HEK293 (cell line): ENCODE results near the gene SLC39A5.

Experiments
- CTCF ChIA-PET: fragments of 350-600 bp; formaldehyde crosslinking; extraction: SDS; loops from one replicate; lab custom pipeline; 2021; ENCODE audit warnings: antibody characterized with exemption; lab: Yijun Ruan, JAX
- POLR2A ChIA-PET: fragments of 300-600 bp; formaldehyde crosslinking; extraction: SDS; loops from one replicate; lab custom pipeline; 2020; ENCODE audit warnings: antibody characterized with exemption, inconsistent platforms; lab: Yijun Ruan, JAX
- H3K27ac ChIP-seq: fragments of 200-500 bp; sonication (Bioruptor generic); 2 replicates; pipeline ENCODE4 v1.5.1; 2014; ENCODE audit warnings: low read depth, low read length, control low read depth, inconsistent platforms; ENCODE audit errors: extremely low read depth
- H3K36me3 ChIP-seq, 2 experiments: fragments of 200-500 bp in 1 of 2; sonication (Bioruptor generic) in 1 of 2; 1 replicate in 1 of 2; 2 replicates in 1 of 2; pipeline ENCODE4 v1.5.1; 2014 to 2017; ENCODE audit warnings: inconsistent platforms in 2 of 2, low read length in 2 of 2; ENCODE audit not compliant: control insufficient read depth in 2 of 2, insufficient read depth in 1 of 2
- H3K4me1 ChIP-seq: fragments of 200-500 bp; sonication (Bioruptor generic); 2 replicates; pipeline ENCODE4 v1.5.1; 2014; ENCODE audit warnings: mild to moderate bottlenecking, low read length, inconsistent platforms; ENCODE audit not compliant: control insufficient read depth, insufficient read depth
- H3K4me3 ChIP-seq: 2 replicates; pipeline ENCODE4 v1.5.1; 2011; ENCODE audit warnings: low read depth, mild to moderate bottlenecking, control low read depth, low read length, moderate library complexity
- H3K9me3 ChIP-seq: fragments of 200-500 bp; sonication (Bioruptor generic); 2 replicates; pipeline ENCODE4 v1.5.1; 2014; ENCODE audit warnings: low read depth, low read length, inconsistent platforms; ENCODE audit not compliant: control insufficient read depth, insufficient read depth
- IKZF3 ChIP-seq: fragments of 450-650 bp; IDR thresholded peaks from 2 replicates; pipeline ENCODE4 v1.5.0; 2018; ENCODE audit warnings: missing biosample characterization, mild to moderate bottlenecking, missing genetic modification characterization, moderate library complexity
- KLF9 ChIP-seq: fragments of 450-650 bp; formaldehyde crosslinking; IDR thresholded peaks from 2 replicates; pipeline ENCODE4 v1.5.1; 2016; ENCODE audit warnings: missing biosample characterization, missing genetic modification characterization, low read depth
- PRDM1 ChIP-seq: fragments of 450-650 bp; formaldehyde crosslinking; IDR thresholded peaks from 2 replicates; pipeline ENCODE4; 2016; ENCODE audit warnings: missing biosample characterization, missing genetic modification characterization
- RBAK ChIP-seq: fragments of 450-650 bp; formaldehyde crosslinking; IDR thresholded peaks from 2 replicates; pipeline ENCODE4 v1.5.1; 2016; ENCODE audit warnings: missing biosample characterization, missing genetic modification characterization
- REPIN1 ChIP-seq: fragments of 450-650 bp; formaldehyde crosslinking; IDR thresholded peaks from 2 replicates; pipeline ENCODE4 v1.5.1; 2017; ENCODE audit warnings: missing biosample characterization, missing genetic modification characterization, low read depth
- SCRT1 ChIP-seq: fragments of 450-650 bp; formaldehyde crosslinking; IDR thresholded peaks from 2 replicates; pipeline ENCODE4 v1.5.1; 2016; ENCODE audit warnings: missing biosample characterization, missing genetic modification characterization, borderline replicate concordance
- SCRT2 ChIP-seq: fragments of 450-650 bp; formaldehyde crosslinking; IDR thresholded peaks from 2 replicates; pipeline ENCODE4 v1.5.1; 2016; ENCODE audit warnings: missing biosample characterization, missing genetic modification characterization
- ZBTB1 ChIP-seq: fragments of 450-650 bp; formaldehyde crosslinking; IDR thresholded peaks from 2 replicates; pipeline ENCODE4 v1.5.1; 2016; ENCODE audit warnings: missing biosample characterization, missing genetic modification characterization
- ZBTB20 ChIP-seq: fragments of 450-650 bp; formaldehyde crosslinking; IDR thresholded peaks from 2 replicates; pipeline ENCODE4 v1.5.1; 2016; ENCODE audit warnings: missing biosample characterization, missing genetic modification characterization
- ZFP69B ChIP-seq: fragments of 450-650 bp; formaldehyde crosslinking; IDR thresholded peaks from 2 replicates; pipeline ENCODE4 v1.5.1; 2016; ENCODE audit warnings: missing biosample characterization, missing genetic modification characterization
- ZIC2 ChIP-seq: fragments of 450-650 bp; formaldehyde crosslinking; IDR thresholded peaks from 2 replicates; pipeline ENCODE4 v1.5.1; 2016; ENCODE audit warnings: missing biosample characterization, missing genetic modification characterization
- ZNF169 ChIP-seq: fragments of 450-650 bp; formaldehyde crosslinking; IDR thresholded peaks from 2 replicates; pipeline ENCODE4 v1.5.1; 2016; ENCODE audit warnings: missing biosample characterization, missing genetic modification characterization
- ZNF211 ChIP-seq: fragments of 450-650 bp; formaldehyde crosslinking; IDR thresholded peaks from 2 replicates; pipeline ENCODE4 v1.5.1; 2016; ENCODE audit warnings: low read depth, missing biosample characterization, missing genetic modification characterization
- ZNF214 ChIP-seq: fragments of 450-650 bp; formaldehyde crosslinking; IDR thresholded peaks from 2 replicates; pipeline ENCODE4 v1.5.1; 2017; ENCODE audit warnings: missing biosample characterization, mild to moderate bottlenecking, missing genetic modification characterization, borderline replicate concordance
- ZNF514 ChIP-seq: fragments of 450-650 bp; formaldehyde crosslinking; IDR thresholded peaks from 2 replicates; pipeline ENCODE4 v1.5.1; 2016; ENCODE audit warnings: missing biosample characterization, missing genetic modification characterization
- ZNF521 ChIP-seq: fragments of 450-650 bp; formaldehyde crosslinking; IDR thresholded peaks from 2 replicates; pipeline ENCODE4 v1.5.1; 2017; ENCODE audit warnings: missing biosample characterization, mild to moderate bottlenecking, missing genetic modification characterization
- ZNF548 ChIP-seq: fragments of 450-650 bp; formaldehyde crosslinking; IDR thresholded peaks from 2 replicates; pipeline ENCODE4 v1.5.1; 2016; ENCODE audit warnings: missing biosample characterization, missing genetic modification characterization
- ZNF596 ChIP-seq: fragments of 450-650 bp; IDR thresholded peaks from 2 replicates; pipeline ENCODE4 v1.5.0; 2018; ENCODE audit warnings: missing biosample characterization, mild to moderate bottlenecking, missing genetic modification characterization, moderate library complexity
- ZNF623 ChIP-seq: fragments of 450-650 bp; formaldehyde crosslinking; IDR thresholded peaks from 2 replicates; pipeline ENCODE4 v1.5.1; 2016; ENCODE audit warnings: missing biosample characterization, missing genetic modification characterization
- ZNF624 ChIP-seq: fragments of 450-650 bp; formaldehyde crosslinking; IDR thresholded peaks from 2 replicates; pipeline ENCODE4 v1.5.1; 2017; ENCODE audit warnings: missing biosample characterization, missing genetic modification characterization
- ZNF654 ChIP-seq: fragments of 450-650 bp; formaldehyde crosslinking; IDR thresholded peaks from 2 replicates; pipeline ENCODE4 v1.5.1; 2016; ENCODE audit warnings: low read depth, missing biosample characterization, missing genetic modification characterization
- ZNF792 ChIP-seq: fragments of 450-650 bp; formaldehyde crosslinking; IDR thresholded peaks from 2 replicates; pipeline ENCODE4 v1.5.1; 2016; ENCODE audit warnings: missing biosample characterization, missing genetic modification characterization
- ZXDB ChIP-seq: fragments of 450-650 bp; formaldehyde crosslinking; IDR thresholded peaks from 2 replicates; pipeline ENCODE4 v1.5.1; 2016; ENCODE audit warnings: missing biosample characterization, missing genetic modification characterization
- TF ChIP-seq, protein P1 (sequence below): fragments of 450-650 bp; formaldehyde crosslinking; IDR thresholded peaks from 2 replicates; pipeline ENCODE4 v1.5.1; 2017; ENCODE audit warnings: missing biosample characterization, missing genetic modification characterization

The SLC39A5 gene

GRCh38 chr12:56189918-56190694, 39.7 kb upstream of the SLC39A5 start (continued):
- TF ChIP-seq, protein P1, sequence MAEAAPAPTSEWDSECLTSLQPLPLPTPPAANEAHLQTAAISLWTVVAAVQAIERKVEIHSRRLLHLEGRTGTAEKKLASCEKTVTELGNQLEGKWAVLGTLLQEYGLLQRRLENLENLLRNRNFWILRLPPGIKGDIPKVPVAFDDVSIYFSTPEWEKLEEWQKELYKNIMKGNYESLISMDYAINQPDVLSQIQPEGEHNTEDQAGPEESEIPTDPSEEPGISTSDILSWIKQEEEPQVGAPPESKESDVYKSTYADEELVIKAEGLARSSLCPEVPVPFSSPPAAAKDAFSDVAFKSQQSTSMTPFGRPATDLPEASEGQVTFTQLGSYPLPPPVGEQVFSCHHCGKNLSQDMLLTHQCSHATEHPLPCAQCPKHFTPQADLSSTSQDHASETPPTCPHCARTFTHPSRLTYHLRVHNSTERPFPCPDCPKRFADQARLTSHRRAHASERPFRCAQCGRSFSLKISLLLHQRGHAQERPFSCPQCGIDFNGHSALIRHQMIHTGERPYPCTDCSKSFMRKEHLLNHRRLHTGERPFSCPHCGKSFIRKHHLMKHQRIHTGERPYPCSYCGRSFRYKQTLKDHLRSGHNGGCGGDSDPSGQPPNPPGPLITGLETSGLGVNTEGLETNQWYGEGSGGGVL (tag by site-specific recombination): no peak; the same call in 1 of the 2 replicates
- TF ChIP-seq KLF9 (tag by site-specific recombination) (0 out of 2 replicates have a peak, but pooled peaks have one; percentile 20), IKZF3 (tag by site-specific recombination) (peak; percentile 81), ZIC2 (no peak), SCRT1 (tag by site-specific recombination) (peak; percentile 96), ZBTB20 (tag by site-specific recombination) (peak; percentile 57), ZNF792 (peak; percentile 82; the same call in 1 of the 2 replicates), ZNF596 (no peak), ZNF624 (tag by site-specific recombination) (0 out of 2 replicates have a peak, but pooled peaks have one; percentile 25), ZNF548 (peak; percentile 17; the same call in 1 of the 2 replicates), ZNF623 (tag by site-specific recombination) (peak; percentile 16; the same call in 1 of the 2 replicates), ZNF521 (tag by site-specific recombination) (no peak), ZFP69B (tag by site-specific recombination) (peak; percentile 89), ZNF514 (tag by site-specific recombination) (no peak), ZNF169 (tag by site-specific recombination) (no peak), REPIN1 (tag by site-specific recombination) (peak; percentile 90; the same call in 1 of the 2 replicates), ZNF214 (tag by site-specific recombination) (peak; percentile 23; the same call in 1 of the 2 replicates), ZNF211 (tag by site-specific recombination) (no peak), RBAK (no peak), ZBTB1 (tag by site-specific recombination) (peak; percentile 92)
- TF ChIP-seq, all 188 proteins: peak for 86

- Histone ChIP-seq H3K36me3 (peaks cover 7 to 16% of the 10 kb centered on the region in 2 experiments), H3K4me1 (no peaks in the 10 kb centered on the region; the same call in 1 of the 2 replicates), H3K9me3 (no peaks in the 10 kb centered on the region), H3K27ac (peak overlapping the region; percentile 86), H3K4me3 (peak overlapping the region; percentile 27)
- TF ChIP-seq IKZF3 (tag by site-specific recombination) (peak; percentile 59), ZNF654 (no peak), PRDM1 (tag by site-specific recombination) (0 out of 2 replicates have a peak, but pooled peaks have one; percentile 57)
- ChIA-PET POLR2A (interaction anchor here (0.7 to 5.3 kb wide), 9 partner anchors 16 to 109 kb away, joined by 3 to 59 read pairs (median 14); partner anchors contain the start of genes CS, MYL6, PA2G4 and RNF41), CTCF (interaction anchor here (0.7 to 6.1 kb wide), 10 partner anchors 16 to 446 kb away, joined by 3 to 86 read pairs (median 13); partner anchors contain the start of genes ANKRD52, ESYT1, RNF41 and RPL41)
Measured at GRCh38 chr12:56190695-56191155, 39.1 kb upstream of the SLC39A5 start.

- no peak overlapping the region for H3K27ac ChIP-seq
- no peaks in the 10 kb centered on the region for H3K9me3 ChIP-seq
- CTCF ChIA-PET: interaction anchor here (0.6 to 6.1 kb wide), 19 partner anchors 9 to 501 kb away, joined by 3 to 86 read pairs (median 4); partner anchors contain the start of genes ESYT1, RNF41, RPL41 and ZC3H10
- H3K36me3 ChIP-seq: no peaks in the 10 kb centered on the region; a peak in 1 of 3 replicates
- no peak overlapping the region for H3K4me3 ChIP-seq
- peak; percentile 82 for TF ChIP-seq SCRT2
- TF ChIP-seq SCRT1 (tag by site-specific recombination): peak; percentile 56; the same call in 1 of the 2 replicates
- TF ChIP-seq ZXDB (tag by site-specific recombination): no peak
- POLR2A ChIA-PET: interaction anchor here (1.9 to 5.3 kb wide), 2 partner anchors 15 to 29 kb away, joined by 5 to 59 read pairs; partner anchors contain the start of gene RNF41
- H3K4me1 ChIP-seq: no peaks in the 10 kb centered on the region; the same call in 1 of the 2 replicates
Measured at GRCh38 chr12:56192582-56192981, 37.3 kb upstream of the SLC39A5 start.
